B cell (primary cell): ENCODE data around the gene PPP1R12B. TPM values are rescaled to one million over a fixed set of nuclear protein-coding genes. Genes with fewer than 3 reads are reported as not detected.
"Not testable (repeated sequence)": the region's sequence is repeated elsewhere in the genome, so short reads cannot be mapped to it uniquely, and the experiment has no call there.

Experiments used
- ATAC-seq: fragments of 200-7000 bp; cut with Tn5 transposase; one replicate; pipeline ENCODE4 v1.10.0; 2021; ENCODE audit warnings: low read depth, mild to moderate bottlenecking, moderate number of reproducible peaks, moderate library complexity
- CTCF ChIA-PET: fragments of 350-600 bp; sonication (Branson Sonifier 250); formaldehyde crosslinking; loops from one replicate; lab custom pipeline; 2021; ENCODE audit warnings: antibody characterized with exemption, inconsistent platforms; lab: Charles Lee
- POLR2A ChIA-PET: fragments of 350-600 bp; sonication (Branson Sonifier 250); formaldehyde crosslinking; loops from one replicate; lab custom pipeline; 2021; ENCODE audit warnings: antibody characterized with exemption; lab: Charles Lee
- DNase-seq: peaks from one replicate; pipeline ENCODE4 v3.0.0; 2013
- H2AFZ ChIP-seq: 2 replicates; pipeline ENCODE4 v1.6.1; 2012; ENCODE audit warnings: mild to moderate bottlenecking, low read depth, low read length; ENCODE audit not compliant: insufficient read depth, poor library complexity, severe bottlenecking
- H3K27ac ChIP-seq, 2 donors: 1 replicate in 1 of 2; 2 replicates in 1 of 2; pipeline ENCODE4 v1.5.1; 2012 to 2013; ENCODE audit warnings: low read length in 2 of 2, mild to moderate bottlenecking in 2 of 2, moderate library complexity in 1 of 2
- H3K27me3 ChIP-seq, 4 experiments: fragments of 200-600 bp in 1 of 4; sonication (generic) in 1 of 4; replicated peaks in 1 of 4; 1 replicate in 2 of 4; 2 replicates in 2 of 4; pipeline versions ENCODE4 v1.6.1 to v1.7.0; 2013 to 2016; ENCODE audit warnings: low read length in 3 of 4, mild to moderate bottlenecking in 2 of 4, mixed read lengths in 1 of 4, moderate library complexity in 1 of 4; ENCODE audit not compliant: insufficient read depth in 4 of 4, control insufficient read depth in 3 of 4; ENCODE audit errors: control extremely low read depth in 1 of 4
- H3K36me3 ChIP-seq, 2 experiments: replicated peaks in 1 of 2; 1 replicate in 1 of 2; 2 replicates in 1 of 2; pipeline versions ENCODE4 v1.6.1 to v1.7.1; 2013; ENCODE audit warnings: low read length in 1 of 2; ENCODE audit not compliant: insufficient read depth in 2 of 2, control insufficient read depth in 1 of 2; ENCODE audit errors: control extremely low read depth in 1 of 2, extremely low read depth in 1 of 2
- H3K4me1 ChIP-seq, 2 donors: fragments of 200-600 bp in 1 of 2; sonication (generic) in 1 of 2; 1 replicate in 1 of 2; 2 replicates in 1 of 2; pipeline versions ENCODE4 v1.5.1 to v1.6.1; 2013 to 2017; ENCODE audit warnings: low read length in 2 of 2; ENCODE audit not compliant: control insufficient read depth in 2 of 2, insufficient read depth in 2 of 2
- H3K4me2 ChIP-seq: replicated peaks from 2 replicates; pipeline ENCODE3; 2012; ENCODE audit warnings: mild to moderate bottlenecking, low read depth, low read length; ENCODE audit not compliant: poor library complexity, severe bottlenecking
- H3K4me3 ChIP-seq, 5 experiments: fragments of 200-600 bp in 1 of 5; sonication (generic) in 1 of 5; 1 replicate in 3 of 5; 2 replicates in 2 of 5; pipeline versions ENCODE4 v1.5.1 to v1.7.0; 2011 to 2016; ENCODE audit warnings: low read length in 4 of 5, mild to moderate bottlenecking in 4 of 5, low read depth in 2 of 5, control low read depth in 1 of 5, moderate library complexity in 1 of 5; ENCODE audit not compliant: insufficient read depth in 1 of 5; ENCODE audit errors: control extremely low read depth in 1 of 5, extremely low read depth in 1 of 5
- H3K79me2 ChIP-seq: fragments of 200-600 bp; sonication (generic); one replicate; pipeline ENCODE4 v1.6.0; 2016; ENCODE audit warnings: low read length; ENCODE audit not compliant: control insufficient read depth, insufficient read depth
- H3K9ac ChIP-seq: fragments of 200-600 bp; sonication (generic); 2 replicates; pipeline ENCODE4 v1.6.1; 2017; ENCODE audit warnings: mild to moderate bottlenecking, low read length, moderate library complexity
- H3K9me3 ChIP-seq, 3 donors: one replicate each; pipeline versions ENCODE4 v1.6.1 to v1.7.1; 2013; ENCODE audit warnings: low read length in 2 of 3; ENCODE audit not compliant: control insufficient read depth in 2 of 3, insufficient read depth in 1 of 3; ENCODE audit errors: control extremely low read depth in 1 of 3
- H4K20me1 ChIP-seq: 2 replicates; pipeline ENCODE4 v1.6.0; 2012; ENCODE audit warnings: mild to moderate bottlenecking, low read length; ENCODE audit not compliant: insufficient read depth, control insufficient read depth, poor library complexity, severe bottlenecking
- H3K27ac Mint-ChIP-seq: one replicate; pipeline ENCODE4 v1.8.0; 2021; ENCODE audit warnings: mixed read lengths
- H3K27me3 Mint-ChIP-seq: one replicate; pipeline ENCODE4 v1.8.0; 2021; ENCODE audit warnings: mixed read lengths
- H3K4me1 Mint-ChIP-seq: one replicate; pipeline ENCODE4 v1.8.0; 2021; ENCODE audit warnings: mixed read lengths
- H3K4me3 Mint-ChIP-seq: one replicate; pipeline ENCODE4 v1.8.0; 2021; ENCODE audit warnings: mixed read lengths
- H3K9me3 Mint-ChIP-seq: one replicate; pipeline ENCODE4 v1.8.0; 2022; ENCODE audit warnings: mixed read lengths; ENCODE audit not compliant: insufficient read depth
- CTCF ChIP-seq: fragments of 200-600 bp; IDR thresholded peaks from one replicate; pipeline ENCODE4 v1.8.0; 2022; ENCODE audit warnings: antibody characterized with exemption, mild to moderate bottlenecking
- EZH2 ChIP-seq: IDR thresholded peaks from 2 replicates; pipeline ENCODE4 v1.6.1; 2012; ENCODE audit warnings: borderline replicate concordance, low read depth, mild to moderate bottlenecking, moderate library complexity, low read length; ENCODE audit not compliant: insufficient read depth, poor library complexity, severe bottlenecking
- WGBS: methylation state at CpG from one replicate; pipeline ENCODE4 v1.1.5; 2013; ENCODE audit warnings: missing lambda C conversion rate; ENCODE audit not compliant: insufficient coverage; 5-methylcytosine and 5-hydroxymethylcytosine counted together
- intact Hi-C: fragments of 100-400 bp; cut with micrococcal nuclease; formaldehyde crosslinking; loops from one replicate; pipeline ENCODE4 v1.10.0; 2022
- polyA plus RNA-seq: library from polyadenylated mRNA; depleted of rRNA; stranded (reverse); fragments of >200 nt; gene quantifications from 2 replicates; pipeline ENCODE4 v1.2.3, GENCODE V29; 2012
- total RNA-seq, 2 donors: library from RNA; stranded (reverse); fragments of 120-200 nt in 1 of 2; gene quantifications; 1 replicate in 1 of 2; 2 replicates in 1 of 2; pipeline versions ENCODE4 v1.2.3 to v1.2.4, GENCODE V29; 2013 to 2022

Gene PPP1R12B
- total and polyA plus RNA-seq, 2 donors (not counting 1 experiment from before 2014, with no cell fraction given): 7.1 to 49.6 TPM

DNA sequence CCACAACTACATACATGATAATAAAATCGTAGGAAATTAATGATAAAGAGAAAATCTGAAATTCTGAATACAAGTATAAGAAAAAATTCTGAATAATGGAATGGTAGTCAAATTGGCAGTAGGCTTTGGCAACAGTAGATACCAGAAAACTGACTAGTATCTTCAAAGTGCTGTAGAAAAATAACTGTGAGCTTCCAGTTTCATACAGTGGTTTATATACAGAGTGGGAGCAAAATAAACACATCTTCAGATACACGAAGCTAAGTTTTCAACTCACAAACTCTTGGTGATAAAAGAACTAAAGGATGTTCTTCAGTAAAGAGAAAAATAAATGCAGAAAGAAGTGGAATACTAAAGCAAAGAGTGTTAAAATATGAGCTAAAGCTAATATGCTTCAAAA, 173.4 kb downstream of the PPP1R12B start:
- POLR2A ChIA-PET: no interaction called here
- WGBS: no CpG with 5 or more reads among the region's 2 CpGs
- ATAC-seq (no peak), DNase-seq (no peak)
- Histone ChIP-seq H3K27me3 (no peaks in the 10 kb centered on the region), H3K4me3 (no peak overlapping the region), H3K9me3 (no peaks in the 10 kb centered on the region), H3K79me2 (no peaks in the 10 kb centered on the region), H3K36me3 (no peaks in the 10 kb centered on the region), H3K27ac (no peak overlapping the region), H3K4me2 (no peak overlapping the region), H3K4me1 (no peaks in the 10 kb centered on the region), H2AFZ (no peak overlapping the region), H4K20me1 (no peaks in the 10 kb centered on the region), H3K9ac (no peak overlapping the region)
- intact Hi-C loops: no loop called here
- no peaks in the 10 kb centered on the region for H3K9me3 Mint-ChIP-seq
- H3K4me1 Mint-ChIP-seq: peaks cover 3% of the 10 kb centered on the region
- H3K27me3 Mint-ChIP-seq: no peaks in the 10 kb centered on the region
- no peak overlapping the region for H3K4me3 Mint-ChIP-seq
- CTCF ChIA-PET: interaction anchor here (1.7 kb wide), 1 partner anchor 17 kb away, joined by 3 read pairs; no protein-coding TSS in a partner anchor
- TF ChIP-seq EZH2: no peak
- TF ChIP-seq CTCF: no peak
- H3K27ac Mint-ChIP-seq: no peak overlapping the region

DNA sequence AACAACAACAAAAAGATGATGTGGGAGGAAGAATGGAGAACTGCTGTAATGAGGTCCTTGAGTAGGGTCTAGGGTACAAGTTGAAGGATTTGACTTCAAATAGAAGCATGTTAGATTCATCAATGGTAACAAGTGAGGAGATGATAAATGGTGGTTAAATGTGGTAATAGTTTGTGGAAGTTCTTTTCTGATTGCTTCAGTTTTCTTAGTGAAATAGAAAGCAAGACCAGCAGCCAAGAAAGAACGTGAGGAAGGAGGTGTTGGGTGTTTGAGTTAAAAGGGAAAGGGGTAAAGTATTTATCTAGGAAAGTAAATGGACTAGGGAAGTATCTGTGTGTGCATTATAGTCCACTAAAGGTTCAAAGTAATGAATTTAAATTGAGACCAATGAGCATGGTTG, 177.6 kb downstream of the PPP1R12B start:
- H3K36me3 ChIP-seq, H3K27ac Mint-ChIP-seq, DNase-seq, H2AFZ ChIP-seq, H3K9me3 Mint-ChIP-seq, H3K9me3 ChIP-seq, H3K4me1 Mint-ChIP-seq, H3K4me2 ChIP-seq, ATAC-seq, H3K4me1 ChIP-seq, H3K9ac ChIP-seq, H3K4me3 Mint-ChIP-seq, H3K79me2 ChIP-seq, H3K27me3 Mint-ChIP-seq, intact Hi-C loops, H3K4me3 ChIP-seq, H3K27me3 ChIP-seq, POLR2A ChIA-PET, H3K27ac ChIP-seq, H4K20me1 ChIP-seq: not testable (repeated sequence)
- 94% methylated on average over 1 of the region's 1 CpG for WGBS
- CTCF ChIA-PET: interaction anchor here (0.6 to 1.3 kb wide), 2 partner anchors 46 to 477 kb away, joined by 3 read pairs; no protein-coding TSS in a partner anchor

DNA sequence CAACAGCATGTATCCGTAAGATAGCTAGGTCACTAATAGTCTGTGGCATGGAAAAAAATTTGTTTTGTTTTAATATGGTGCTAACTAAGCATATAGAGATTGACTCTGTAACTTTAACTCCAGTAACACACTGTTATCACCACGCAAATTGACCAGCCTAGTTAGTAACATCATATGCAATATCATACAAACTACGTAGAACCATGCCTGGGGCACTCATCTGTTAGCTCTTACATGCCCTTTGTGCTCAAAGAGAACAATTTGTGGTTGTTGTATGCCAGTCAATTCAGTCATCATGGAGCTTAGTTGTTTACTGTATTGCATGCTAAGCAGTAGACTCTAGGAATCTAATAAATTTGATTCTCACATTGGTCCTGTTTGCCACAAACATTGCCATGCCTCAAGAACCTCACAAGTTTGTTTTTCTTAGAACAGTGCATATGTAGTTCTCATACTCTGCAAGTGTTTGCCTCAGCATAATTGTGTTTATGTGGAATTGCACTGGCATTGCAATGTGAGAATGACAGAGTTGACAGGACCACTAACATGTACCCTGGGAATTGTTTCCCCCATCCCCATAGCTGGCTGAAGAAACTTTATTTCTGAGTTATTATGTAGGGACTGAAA, 179.7 kb downstream of the PPP1R12B start:
- intact Hi-C loops, DNase-seq, H3K27ac Mint-ChIP-seq, H3K9ac ChIP-seq, H3K27me3 Mint-ChIP-seq, POLR2A ChIA-PET, H3K36me3 ChIP-seq, H2AFZ ChIP-seq, H3K4me2 ChIP-seq, H3K4me3 ChIP-seq, H4K20me1 ChIP-seq, H3K9me3 Mint-ChIP-seq, ATAC-seq, H3K27ac ChIP-seq, H3K79me2 ChIP-seq, H3K4me1 ChIP-seq, H3K9me3 ChIP-seq, H3K4me3 Mint-ChIP-seq, H3K27me3 ChIP-seq: not testable (repeated sequence)
- CTCF ChIA-PET: interaction anchor here (0.6 to 1.2 kb wide), 2 partner anchors 13 to 246 kb away, joined by 4 to 5 read pairs; no protein-coding TSS in a partner anchor
- peaks cover 15% of the 10 kb centered on the region for H3K4me1 Mint-ChIP-seq
- WGBS: no CpG with 5 or more reads among the region's 3 CpGs
